Measurements from ENCODE around the gene FIS1. TPM values are rescaled to one million over a fixed set of nuclear protein-coding genes. Genes with fewer than 3 reads are reported as not detected.

Gene FIS1
- total and polyA plus RNA-seq, 10 of the 15 experiments (the other 5 are each of a cell fraction or from before 2014, with no cell fraction given), result 83.4 to 149 (median 108) TPM

DNA sequence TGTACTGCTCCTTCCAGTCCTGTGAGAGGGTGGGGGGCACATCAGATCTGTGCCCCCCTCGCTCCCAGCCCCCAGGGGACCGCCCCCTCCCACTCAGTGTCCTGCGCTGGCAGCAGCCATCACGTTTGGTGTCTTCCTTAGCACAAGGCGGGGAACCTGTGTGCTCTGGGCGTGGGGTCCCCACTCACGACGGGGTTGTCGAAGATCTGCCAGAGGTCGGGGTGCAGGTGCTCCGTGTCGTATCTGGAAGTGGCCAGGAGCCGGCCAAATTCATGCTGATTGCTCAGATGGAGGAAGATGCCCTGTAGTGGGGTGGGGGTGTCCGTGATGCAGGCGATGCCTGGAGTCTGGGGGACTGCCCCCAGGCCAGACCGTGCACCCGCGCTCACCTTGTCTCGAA, 34.7 kb downstream of the FIS1 start (continued):
- TF ChIP-seq, protein P1, sequence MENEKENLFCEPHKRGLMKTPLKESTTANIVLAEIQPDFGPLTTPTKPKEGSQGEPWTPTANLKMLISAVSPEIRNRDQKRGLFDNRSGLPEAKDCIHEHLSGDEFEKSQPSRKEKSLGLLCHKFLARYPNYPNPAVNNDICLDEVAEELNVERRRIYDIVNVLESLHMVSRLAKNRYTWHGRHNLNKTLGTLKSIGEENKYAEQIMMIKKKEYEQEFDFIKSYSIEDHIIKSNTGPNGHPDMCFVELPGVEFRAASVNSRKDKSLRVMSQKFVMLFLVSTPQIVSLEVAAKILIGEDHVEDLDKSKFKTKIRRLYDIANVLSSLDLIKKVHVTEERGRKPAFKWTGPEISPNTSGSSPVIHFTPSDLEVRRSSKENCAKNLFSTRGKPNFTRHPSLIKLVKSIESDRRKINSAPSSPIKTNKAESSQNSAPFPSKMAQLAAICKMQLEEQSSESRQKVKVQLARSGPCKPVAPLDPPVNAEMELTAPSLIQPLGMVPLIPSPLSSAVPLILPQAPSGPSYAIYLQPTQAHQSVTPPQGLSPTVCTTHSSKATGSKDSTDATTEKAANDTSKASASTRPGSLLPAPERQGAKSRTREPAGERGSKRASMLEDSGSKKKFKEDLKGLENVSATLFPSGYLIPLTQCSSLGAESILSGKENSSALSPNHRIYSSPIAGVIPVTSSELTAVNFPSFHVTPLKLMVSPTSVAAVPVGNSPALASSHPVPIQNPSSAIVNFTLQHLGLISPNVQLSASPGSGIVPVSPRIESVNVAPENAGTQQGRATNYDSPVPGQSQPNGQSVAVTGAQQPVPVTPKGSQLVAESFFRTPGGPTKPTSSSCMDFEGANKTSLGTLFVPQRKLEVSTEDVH (IDR thresholded peaks at IDR 0.05; ENCODE audit: low read depth, partially characterized antibody), result no peak
- no peak for TF ChIP-seq CBFB (IDR thresholded peaks at IDR 0.05; ENCODE audit: low read depth)
- TF ChIP-seq, protein P2, sequence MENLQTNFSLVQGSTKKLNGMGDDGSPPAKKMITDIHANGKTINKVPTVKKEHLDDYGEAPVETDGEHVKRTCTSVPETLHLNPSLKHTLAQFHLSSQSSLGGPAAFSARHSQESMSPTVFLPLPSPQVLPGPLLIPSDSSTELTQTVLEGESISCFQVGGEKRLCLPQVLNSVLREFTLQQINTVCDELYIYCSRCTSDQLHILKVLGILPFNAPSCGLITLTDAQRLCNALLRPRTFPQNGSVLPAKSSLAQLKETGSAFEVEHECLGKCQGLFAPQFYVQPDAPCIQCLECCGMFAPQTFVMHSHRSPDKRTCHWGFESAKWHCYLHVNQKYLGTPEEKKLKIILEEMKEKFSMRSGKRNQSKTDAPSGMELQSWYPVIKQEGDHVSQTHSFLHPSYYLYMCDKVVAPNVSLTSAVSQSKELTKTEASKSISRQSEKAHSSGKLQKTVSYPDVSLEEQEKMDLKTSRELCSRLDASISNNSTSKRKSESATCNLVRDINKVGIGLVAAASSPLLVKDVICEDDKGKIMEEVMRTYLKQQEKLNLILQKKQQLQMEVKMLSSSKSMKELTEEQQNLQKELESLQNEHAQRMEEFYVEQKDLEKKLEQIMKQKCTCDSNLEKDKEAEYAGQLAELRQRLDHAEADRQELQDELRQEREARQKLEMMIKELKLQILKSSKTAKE (IDR thresholded peaks at IDR 0.05; ENCODE audit: low read depth, poor library complexity, severe bottlenecking), result no peak

DNA sequence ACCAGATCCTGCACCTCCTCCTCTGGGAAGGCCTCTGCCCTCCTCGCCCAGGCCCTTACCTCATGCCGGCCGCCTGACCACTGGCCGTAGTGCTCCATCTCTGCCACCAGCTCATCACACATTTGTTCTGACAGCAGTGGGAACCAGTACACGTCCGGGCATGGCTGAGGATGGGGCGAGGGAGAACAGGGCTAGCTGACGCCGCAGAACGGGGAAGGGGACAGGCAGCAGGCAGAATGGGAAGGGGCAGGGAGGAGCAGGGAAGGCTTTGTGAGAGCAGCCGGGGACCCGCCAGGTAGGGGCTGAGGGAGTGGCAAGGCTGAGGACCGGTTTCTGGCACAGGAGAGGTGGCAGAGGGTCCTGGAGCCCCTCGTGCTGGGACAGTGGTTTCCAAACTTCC, 36.1 kb downstream of the FIS1 start:
- Histone ChIP-seq H3K36me3 (ENCODE audit: control insufficient read depth in 2 of 2, insufficient read depth in 2 of 2, low read length in 1 of 2) (peaks cover 0 to 3% of the 10 kb centered on the region in 2 experiments; a peak in 2 of 4 replicates), H3K4me2 (ENCODE audit: control insufficient read depth, insufficient read depth) (no peak overlapping the region), H2AFZ (ENCODE audit: control insufficient read depth, low read depth, low read length) (no peak overlapping the region), H4K20me1 (ENCODE audit: control insufficient read depth, insufficient read depth) (no peaks in the 10 kb centered on the region), H3K27ac (ENCODE audit: control insufficient read depth, insufficient read depth) (no peak overlapping the region), H3K4me3 (no peak overlapping the region), H3K4me1 (ENCODE audit: control insufficient read depth, insufficient read depth, low read length) (no peaks in the 10 kb centered on the region), H3K9me3 (replicated peaks; ENCODE audit: control insufficient read depth, insufficient read depth, low read length) (no peaks in the 10 kb centered on the region), H3K9ac (ENCODE audit: control insufficient read depth, insufficient read depth, low read length) (no peak overlapping the region), H3K27me3 (replicated peaks in 1 of 2; ENCODE audit: control insufficient read depth in 2 of 2, insufficient read depth in 2 of 2, low read length in 1 of 2) (no peaks in the 10 kb centered on the region), H3K79me2 (ENCODE audit: control insufficient read depth, insufficient read depth, low read length) (no peaks in the 10 kb centered on the region)
- SMC1A ChIA-PET (ENCODE audit: uncharacterized antibody, unreplicated experiment), result no interaction called here
- TF ChIP-seq POLR2AphosphoS5 (IDR thresholded peaks at IDR 0.05; ENCODE audit: low read length), result no peak
- TF ChIP-seq CEBPB (IDR thresholded peaks at IDR 0.05; ENCODE audit: borderline replicate concordance in 1 of 2, low read depth in 2 of 2, low read length in 2 of 2), result no peak
- TF ChIP-seq MYB (IDR thresholded peaks at IDR 0.05; ENCODE audit: borderline replicate concordance, low read depth, low read length), result no peak
- no peak for TF ChIP-seq STAT1 (conservative IDR thresholded peaks at IDR 0.05)
- TF ChIP-seq ETV6 (conservative IDR thresholded peaks at IDR 0.05 in 1 of 2, IDR thresholded peaks at IDR 0.05 in 1 of 2; ENCODE audit: borderline replicate concordance in 1 of 2, low read depth in 1 of 2), result no peak
- TF ChIP-seq SP1 (IDR thresholded peaks at IDR 0.05; ENCODE audit: low read depth, low read length), result no peak
- CTCF ChIA-PET, result interaction anchor here (1.1 to 1.4 kb wide), 2 partner anchors 16 to 68 kb away, joined by 4 read pairs; no protein-coding TSS in a partner anchor
- BruUV-seq (replicated peaks), result no TSS peak
- in situ Hi-C loops (cut with MboI) (no loop called here), intact Hi-C loops (cut with micrococcal nuclease; ENCODE audit: unreplicated experiment) (no loop called here)
- POLR2A ChIA-PET, result no interaction called here
- RAD21 ChIA-PET (ENCODE audit: unreplicated experiment), result no interaction called here
- DNase-seq (ENCODE audit: low read depth, low spot score), result no peak
- no peak for ATAC-seq
- 93% methylated on average over 14 of the region's 14 CpGs for WGBS (ENCODE audit: insufficient coverage, insufficient replicate concordance, low lambda C conversion rate, missing lambda C conversion rate)
- no peak for FAIRE-seq
